ENCODE results near the gene SLC26A6. TPM values are rescaled to one million over a fixed set of nuclear protein-coding genes. Genes with fewer than 3 reads are reported as not detected.

Gene SLC26A6
- total and polyA plus RNA-seq, 2 of the 13 experiments (the other 11 are each of a cell fraction or from before 2014, with no cell fraction given) = 40.7 to 184 TPM

DNA sequence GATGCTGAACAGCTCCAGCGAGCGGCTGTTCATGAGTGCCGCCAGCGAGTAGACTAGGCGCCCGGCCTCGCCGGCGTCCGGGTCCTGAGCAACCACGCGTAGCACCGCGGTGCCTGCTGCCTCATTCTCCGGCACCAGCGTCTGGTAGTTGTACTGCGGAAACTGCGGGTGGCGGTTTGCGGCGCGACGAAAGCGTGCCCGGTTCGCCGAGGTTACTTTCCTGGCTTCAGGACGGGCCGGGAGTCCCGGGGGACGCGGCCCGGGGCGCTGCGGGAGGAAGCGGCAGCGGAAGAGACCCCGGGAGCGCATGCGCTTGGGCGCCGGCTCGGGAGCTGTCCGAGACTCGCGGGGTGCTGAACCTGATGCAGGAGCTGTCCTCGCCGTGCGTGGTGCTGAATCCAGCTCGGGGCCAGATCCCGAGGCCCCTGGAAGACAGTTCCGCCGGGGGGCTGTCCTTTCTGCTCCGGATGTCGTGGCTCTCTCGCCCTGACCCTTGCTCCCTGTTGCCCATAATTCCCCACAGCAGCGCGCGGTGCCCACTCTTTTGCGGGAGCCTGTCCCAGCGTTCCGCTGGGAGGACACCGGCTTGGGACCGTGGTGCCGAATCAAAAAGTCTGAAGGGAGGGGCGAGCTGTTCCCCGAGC lies 26.4 kb upstream of the SLC26A6 start (continued):
- TF ChIP-seq, protein P1, sequence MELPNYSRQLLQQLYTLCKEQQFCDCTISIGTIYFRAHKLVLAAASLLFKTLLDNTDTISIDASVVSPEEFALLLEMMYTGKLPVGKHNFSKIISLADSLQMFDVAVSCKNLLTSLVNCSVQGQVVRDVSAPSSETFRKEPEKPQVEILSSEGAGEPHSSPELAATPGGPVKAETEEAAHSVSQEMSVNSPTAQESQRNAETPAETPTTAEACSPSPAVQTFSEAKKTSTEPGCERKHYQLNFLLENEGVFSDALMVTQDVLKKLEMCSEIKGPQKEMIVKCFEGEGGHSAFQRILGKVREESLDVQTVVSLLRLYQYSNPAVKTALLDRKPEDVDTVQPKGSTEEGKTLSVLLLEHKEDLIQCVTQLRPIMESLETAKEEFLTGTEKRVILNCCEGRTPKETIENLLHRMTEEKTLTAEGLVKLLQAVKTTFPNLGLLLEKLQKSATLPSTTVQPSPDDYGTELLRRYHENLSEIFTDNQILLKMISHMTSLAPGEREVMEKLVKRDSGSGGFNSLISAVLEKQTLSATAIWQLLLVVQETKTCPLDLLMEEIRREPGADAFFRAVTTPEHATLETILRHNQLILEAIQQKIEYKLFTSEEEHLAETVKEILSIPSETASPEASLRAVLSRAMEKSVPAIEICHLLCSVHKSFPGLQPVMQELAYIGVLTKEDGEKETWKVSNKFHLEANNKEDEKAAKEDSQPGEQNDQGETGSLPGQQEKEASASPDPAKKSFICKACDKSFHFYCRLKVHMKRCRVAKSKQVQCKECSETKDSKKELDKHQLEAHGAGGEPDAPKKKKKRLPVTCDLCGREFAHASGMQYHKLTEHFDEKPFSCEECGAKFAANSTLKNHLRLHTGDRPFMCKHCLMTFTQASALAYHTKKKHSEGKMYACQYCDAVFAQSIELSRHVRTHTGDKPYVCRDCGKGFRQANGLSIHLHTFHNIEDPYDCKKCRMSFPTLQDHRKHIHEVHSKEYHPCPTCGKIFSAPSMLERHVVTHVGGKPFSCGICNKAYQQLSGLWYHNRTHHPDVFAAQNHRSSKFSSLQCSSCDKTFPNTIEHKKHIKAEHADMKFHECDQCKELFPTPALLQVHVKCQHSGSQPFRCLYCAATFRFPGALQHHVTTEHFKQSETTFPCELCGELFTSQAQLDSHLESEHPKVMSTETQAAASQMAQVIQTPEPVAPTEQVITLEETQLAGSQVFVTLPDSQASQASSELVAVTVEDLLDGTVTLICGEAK (IDR thresholded peaks at IDR 0.05) = no peak
- TF ChIP-seq, protein P1 (CRISPR knock-in tag; IDR thresholded peaks at IDR 0.05) = peak; percentile 99
- TF ChIP-seq, protein P2, sequence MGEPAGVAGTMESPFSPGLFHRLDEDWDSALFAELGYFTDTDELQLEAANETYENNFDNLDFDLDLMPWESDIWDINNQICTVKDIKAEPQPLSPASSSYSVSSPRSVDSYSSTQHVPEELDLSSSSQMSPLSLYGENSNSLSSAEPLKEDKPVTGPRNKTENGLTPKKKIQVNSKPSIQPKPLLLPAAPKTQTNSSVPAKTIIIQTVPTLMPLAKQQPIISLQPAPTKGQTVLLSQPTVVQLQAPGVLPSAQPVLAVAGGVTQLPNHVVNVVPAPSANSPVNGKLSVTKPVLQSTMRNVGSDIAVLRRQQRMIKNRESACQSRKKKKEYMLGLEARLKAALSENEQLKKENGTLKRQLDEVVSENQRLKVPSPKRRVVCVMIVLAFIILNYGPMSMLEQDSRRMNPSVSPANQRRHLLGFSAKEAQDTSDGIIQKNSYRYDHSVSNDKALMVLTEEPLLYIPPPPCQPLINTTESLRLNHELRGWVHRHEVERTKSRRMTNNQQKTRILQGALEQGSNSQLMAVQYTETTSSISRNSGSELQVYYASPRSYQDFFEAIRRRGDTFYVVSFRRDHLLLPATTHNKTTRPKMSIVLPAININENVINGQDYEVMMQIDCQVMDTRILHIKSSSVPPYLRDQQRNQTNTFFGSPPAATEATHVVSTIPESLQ (CRISPR knock-in tag; conservative IDR thresholded peaks at IDR 0.05) = peak; percentile 100
- TF ChIP-seq HOXA3 (CRISPR knock-in tag; IDR thresholded peaks at IDR 0.05) = peak; percentile 99
- peak; percentile 100 for TF ChIP-seq ZBTB20 (CRISPR knock-in tag; IDR thresholded peaks at IDR 0.05; ENCODE audit: borderline replicate concordance, low read depth)
- peak; percentile 99 for TF ChIP-seq ZMYM4 (CRISPR knock-in tag; IDR thresholded peaks at IDR 0.05)
- peak; percentile 100 for TF ChIP-seq ZNF703 (CRISPR knock-in tag; IDR thresholded peaks at IDR 0.05; ENCODE audit: borderline replicate concordance)
- peak; percentile 100 for TF ChIP-seq SNAI1 (CRISPR knock-in tag; IDR thresholded peaks at IDR 0.05; ENCODE audit: borderline replicate concordance)
- TF ChIP-seq, protein P3, sequence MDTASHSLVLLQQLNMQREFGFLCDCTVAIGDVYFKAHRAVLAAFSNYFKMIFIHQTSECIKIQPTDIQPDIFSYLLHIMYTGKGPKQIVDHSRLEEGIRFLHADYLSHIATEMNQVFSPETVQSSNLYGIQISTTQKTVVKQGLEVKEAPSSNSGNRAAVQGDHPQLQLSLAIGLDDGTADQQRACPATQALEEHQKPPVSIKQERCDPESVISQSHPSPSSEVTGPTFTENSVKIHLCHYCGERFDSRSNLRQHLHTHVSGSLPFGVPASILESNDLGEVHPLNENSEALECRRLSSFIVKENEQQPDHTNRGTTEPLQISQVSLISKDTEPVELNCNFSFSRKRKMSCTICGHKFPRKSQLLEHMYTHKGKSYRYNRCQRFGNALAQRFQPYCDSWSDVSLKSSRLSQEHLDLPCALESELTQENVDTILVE (CRISPR knock-in tag; IDR thresholded peaks at IDR 0.05) = peak; percentile 100
- no peak for TF ChIP-seq ZNF260 (CRISPR knock-in tag; IDR thresholded peaks at IDR 0.05; ENCODE audit: borderline replicate concordance, low read depth)
- TF ChIP-seq, protein P4, sequence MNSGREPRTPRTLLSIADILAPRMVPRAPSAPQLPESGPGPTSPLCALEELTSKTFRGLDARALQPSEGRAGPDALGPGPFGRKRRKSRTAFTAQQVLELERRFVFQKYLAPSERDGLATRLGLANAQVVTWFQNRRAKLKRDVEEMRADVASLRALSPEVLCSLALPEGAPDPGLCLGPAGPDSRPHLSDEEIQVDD (CRISPR knock-in tag; IDR thresholded peaks at IDR 0.05; ENCODE audit: borderline replicate concordance) = peak; percentile 100
- 0 out of 2 replicates have a peak, but pooled peaks have one; percentile 23 for TF ChIP-seq MAZ (IDR thresholded peaks at IDR 0.05; ENCODE audit: borderline replicate concordance, low read depth, low read length)
- TF ChIP-seq MAZ (CRISPR knock-in tag; IDR thresholded peaks at IDR 0.05; ENCODE audit: low read depth) = peak; percentile 100
- TF ChIP-seq FIP1L1 (IDR thresholded peaks at IDR 0.05; ENCODE audit: borderline replicate concordance, insufficient read depth, low read depth, low read length) = no peak
- no peak for TF ChIP-seq TRIM24 (CRISPR knock-in tag; IDR thresholded peaks at IDR 0.05)
- no peak for TF ChIP-seq SRF (IDR thresholded peaks at IDR 0.05; ENCODE audit: low read depth, low read length)
- TF ChIP-seq ZNF780A (CRISPR knock-in tag; IDR thresholded peaks at IDR 0.05) = peak; percentile 100

Measured in HepG2 (cell line).